ENCODE results near the gene ANO2.

GRCh38 chr12:5868625-5869295 lies 76.3 kb downstream of the ANO2 start:
- TF ChIP-seq POLR2A (IDR thresholded peaks at IDR 0.05; ENCODE audit: extremely low read depth, insufficient read length) (no peak), CTCF (IDR thresholded peaks at IDR 0.05; ENCODE audit: low read depth, low read length) (no peak), MAX (IDR thresholded peaks at IDR 0.05; ENCODE audit: low read depth, low read length) (no peak)

All from NB4 (cell line).